ENCODE results near the gene FBXO38.

FBXO38 gene

GRCh38 chr5:148484651-148485050, 100.9 kb downstream of the FBXO38 start:
- Histone ChIP-seq H3K36me3 (ENCODE audit: control insufficient read depth, insufficient read depth, low read length) (no peaks in the 10 kb centered on the region), H3K27me3 (replicated peaks; ENCODE audit: control insufficient read depth, insufficient read depth, low read length) (no peaks in the 10 kb centered on the region), H3K4me3 (replicated peaks; ENCODE audit: low read depth, low read length) (no peak overlapping the region)
- DNase-seq (ENCODE audit: extremely low read depth, insufficient read length): no peak
- no peak for TF ChIP-seq CTCF (IDR thresholded peaks at IDR 0.05; ENCODE audit: insufficient read depth, low read length, poor library complexity, severe bottlenecking)

GRCh38 chr5:148486456-148486855, 102.7 kb downstream of the FBXO38 start:
- no peaks in the 10 kb centered on the region for H3K27me3 ChIP-seq (replicated peaks; ENCODE audit: control insufficient read depth, insufficient read depth, low read length)
- H3K36me3 ChIP-seq (ENCODE audit: control insufficient read depth, insufficient read depth, low read length): no peaks in the 10 kb centered on the region
- TF ChIP-seq CTCF (IDR thresholded peaks at IDR 0.05; ENCODE audit: insufficient read depth, low read length, poor library complexity, severe bottlenecking): no peak
- no peak overlapping the region for H3K4me3 ChIP-seq (replicated peaks; ENCODE audit: low read depth, low read length)
- DNase-seq (ENCODE audit: extremely low read depth, insufficient read length): no peak

- Histone ChIP-seq H3K4me3 (replicated peaks; ENCODE audit: low read depth, low read length) (no peak overlapping the region), H3K36me3 (ENCODE audit: control insufficient read depth, insufficient read depth, low read length) (no peaks in the 10 kb centered on the region), H3K27me3 (replicated peaks; ENCODE audit: control insufficient read depth, insufficient read depth, low read length) (no peaks in the 10 kb centered on the region)
- no peak for TF ChIP-seq CTCF (IDR thresholded peaks at IDR 0.05; ENCODE audit: insufficient read depth, low read length, poor library complexity, severe bottlenecking)
- DNase-seq (ENCODE audit: extremely low read depth, insufficient read length): no peak
Measured at GRCh38 chr5:148488757-148489156, 105.0 kb downstream of the FBXO38 start.

- TF ChIP-seq CTCF (IDR thresholded peaks at IDR 0.05; ENCODE audit: insufficient read depth, low read length, poor library complexity, severe bottlenecking): no peak
- Histone ChIP-seq H3K27me3 (replicated peaks; ENCODE audit: control insufficient read depth, insufficient read depth, low read length) (no peaks in the 10 kb centered on the region; the same call in 1 of the 2 replicates), H3K36me3 (ENCODE audit: control insufficient read depth, insufficient read depth, low read length) (no peaks in the 10 kb centered on the region), H3K4me3 (replicated peaks; ENCODE audit: low read depth, low read length) (no peak overlapping the region)
- DNase-seq (ENCODE audit: extremely low read depth, insufficient read length): no peak
Measured at GRCh38 chr5:148491015-148491792, 107.4 kb downstream of the FBXO38 start.

GRCh38 chr5:148491793-148492184, 108.0 kb downstream of the FBXO38 start:
- no peaks in the 10 kb centered on the region for H3K36me3 ChIP-seq (ENCODE audit: control insufficient read depth, insufficient read depth, low read length)
- TF ChIP-seq CTCF (IDR thresholded peaks at IDR 0.05; ENCODE audit: insufficient read depth, low read length, poor library complexity, severe bottlenecking): no peak
- H3K4me3 ChIP-seq (replicated peaks; ENCODE audit: low read depth, low read length): no peak overlapping the region
- DNase-seq (ENCODE audit: extremely low read depth, insufficient read length): no peak
- no peaks in the 10 kb centered on the region; the same call in 1 of the 2 replicates for H3K27me3 ChIP-seq (replicated peaks; ENCODE audit: control insufficient read depth, insufficient read depth, low read length)

Data from GM06990 (cell line).